GM12878 (cell line): Measurements from ENCODE around the gene EYS. TPM values are rescaled to one million over a fixed set of nuclear protein-coding genes. Genes with fewer than 3 reads are reported as not detected.

Source experiments
- ATAC-seq: fragments of 200-7000 bp; cut with Tn5 transposase; 3 replicates; pipeline ENCODE4 v1.9.1; 2020; ENCODE audit warnings: mild to moderate bottlenecking, moderate library complexity
- BruUV-seq: library from RNA; stranded (reverse); fragments of 400-500 nt; replicated peaks from 2 replicates; lab custom pipeline; 2021; lab: Mats Ljungman, UMichigan
- CTCF ChIA-PET: fragments of 300-600 bp; sonication (Branson Sonifier 250); formaldehyde crosslinking; extraction: SDS; loops from one replicate; lab custom pipeline; 2021; ENCODE audit warnings: inconsistent platforms; lab: Yijun Ruan, JAX
- POLR2A ChIA-PET: fragments of 350-600 bp; formaldehyde crosslinking; extraction: SDS; loops from one replicate; lab custom pipeline; 2021; ENCODE audit warnings: inconsistent platforms; lab: Charles Lee
- RAD21 ChIA-PET: fragments of 300-600 bp; sonication (Branson Sonifier 250); formaldehyde crosslinking; loops from one replicate; lab custom pipeline; 2023; ENCODE audit warnings: antibody characterized with exemption; ENCODE audit not compliant: unreplicated experiment; lab: Charles Lee
- SMC1A ChIA-PET: fragments of 300-600 bp; sonication (Branson Sonifier 250); formaldehyde crosslinking; loops from one replicate; lab custom pipeline; 2023; ENCODE audit not compliant: unreplicated experiment, uncharacterized antibody; lab: Charles Lee
- DNase-seq: peaks from one replicate; pipeline ENCODE4 v3.0.0-alpha.2; 2011; ENCODE audit warnings: low read depth, low spot score
- FAIRE-seq: peaks from 3 replicates; lab custom pipeline; 2011; peaks lifted over from hg19 to GRCh38; lab: Jason Lieb, UNC
- H2AFZ ChIP-seq: 2 replicates; pipeline ENCODE4 v1.6.0; 2011; ENCODE audit warnings: low read depth, low read length, control low read depth; ENCODE audit not compliant: control insufficient read depth
- H3K27ac ChIP-seq: 2 replicates; pipeline ENCODE4 v1.5.1; 2011; ENCODE audit warnings: control low read depth; ENCODE audit not compliant: control insufficient read depth, insufficient read depth
- H3K27me3 ChIP-seq, 2 experiments: replicated peaks in 1 of 2; 2 replicates each; pipeline versions ENCODE4 v1.6.0 to v1.6.1; 2011; ENCODE audit warnings: low read length in 1 of 2; ENCODE audit not compliant: control insufficient read depth in 2 of 2, insufficient read depth in 2 of 2
- H3K36me3 ChIP-seq, 2 experiments: 2 replicates each; pipeline ENCODE4 v1.5.1; 2011; ENCODE audit warnings: low read length in 1 of 2; ENCODE audit not compliant: control insufficient read depth in 2 of 2, insufficient read depth in 2 of 2
- H3K4me1 ChIP-seq: 2 replicates; pipeline ENCODE4 v1.6.1; 2011; ENCODE audit warnings: mild to moderate bottlenecking, low read length, moderate library complexity, mixed read lengths; ENCODE audit not compliant: control insufficient read depth, insufficient read depth
- H3K4me2 ChIP-seq: 2 replicates; pipeline ENCODE4 v1.6.0; 2011; ENCODE audit warnings: control low read depth; ENCODE audit not compliant: control insufficient read depth, insufficient read depth
- H3K4me3 ChIP-seq: fragments of 200-600 bp; sonication (generic); 2 replicates; pipeline ENCODE4 v1.5.1; 2016
- H3K79me2 ChIP-seq: 2 replicates; pipeline ENCODE4 v1.6.0; 2011; ENCODE audit warnings: low read length; ENCODE audit not compliant: control insufficient read depth, insufficient read depth
- H3K9ac ChIP-seq: 2 replicates; pipeline ENCODE4 v1.8.0; 2011; ENCODE audit warnings: low read length, control low read depth, mixed read lengths; ENCODE audit not compliant: control insufficient read depth, insufficient read depth
- H3K9me3 ChIP-seq: replicated peaks from 3 replicates; pipeline ENCODE4 v1.5.1; 2011; ENCODE audit warnings: mild to moderate bottlenecking, low read length; ENCODE audit not compliant: control insufficient read depth, insufficient read depth
- H4K20me1 ChIP-seq: 2 replicates; pipeline ENCODE4 v1.6.0; 2011; ENCODE audit not compliant: control insufficient read depth, insufficient read depth
- ATF3 ChIP-seq: IDR thresholded peaks from 2 replicates; pipeline ENCODE4 v1.6.1; 2011; ENCODE audit warnings: low read depth, mild to moderate bottlenecking, low read length, moderate library complexity, borderline replicate concordance; ENCODE audit errors: extremely low read depth
- BCL3 ChIP-seq: IDR thresholded peaks from 2 replicates; pipeline ENCODE4 v1.6.1; 2011; ENCODE audit warnings: borderline replicate concordance, low read depth, mild to moderate bottlenecking, moderate library complexity, low read length; ENCODE audit not compliant: insufficient read depth, poor library complexity, severe bottlenecking
- EED ChIP-seq: sonication (generic); IDR thresholded peaks from 2 replicates; pipeline ENCODE4 v1.6.1; 2016; ENCODE audit warnings: antibody characterized with exemption, low read depth
- GABPA ChIP-seq: IDR thresholded peaks from 2 replicates; pipeline ENCODE4 v1.6.1; 2014; ENCODE audit warnings: antibody characterized with exemption, low read depth, mild to moderate bottlenecking, inconsistent platforms
- HSF1 ChIP-seq: fragments of 150-350 bp; IDR thresholded peaks from 2 replicates; pipeline ENCODE4 v1.6.1; 2014; ENCODE audit warnings: mild to moderate bottlenecking, low read depth, low read length
- KDM1A ChIP-seq: fragments of 200-600 bp; sonication (generic); IDR thresholded peaks from 2 replicates; pipeline ENCODE4 v1.6.1; 2016; ENCODE audit warnings: borderline replicate concordance
- PBX3 ChIP-seq: IDR thresholded peaks from 2 replicates; pipeline ENCODE4 v1.6.1; 2011; ENCODE audit warnings: mild to moderate bottlenecking, low read depth, low read length, moderate library complexity; ENCODE audit not compliant: insufficient replicate concordance
- ZBTB33 ChIP-seq: fragments of 450-650 bp; IDR thresholded peaks from 2 replicates; pipeline ENCODE4 v1.6.1; 2017; ENCODE audit warnings: mild to moderate bottlenecking
- ZSCAN29 ChIP-seq: fragments of 450-650 bp; IDR thresholded peaks from 2 replicates; pipeline ENCODE4 v1.6.1; 2017; ENCODE audit warnings: mild to moderate bottlenecking, moderate library complexity
- WGBS: methylation state at CpG from one replicate; pipeline ENCODE4 v1.1.6; 2016; ENCODE audit warnings: low lambda C conversion rate; ENCODE audit not compliant: insufficient replicate concordance, insufficient coverage; ENCODE audit errors: missing lambda C conversion rate; 5-methylcytosine and 5-hydroxymethylcytosine counted together
- in situ Hi-C: fragments of 300-500 bp; cut with MboI; formaldehyde crosslinking; loops from 9 replicates; pipeline ENCODE4 v1.14.3; 2018; ENCODE audit warnings: mixed read lengths
- intact Hi-C: fragments of 100-400 bp; cut with micrococcal nuclease; formaldehyde crosslinking; loops from one replicate; pipeline ENCODE4 v1.14.2; 2022; ENCODE audit not compliant: unreplicated experiment
- polyA plus RNA-seq, 11 experiments: library from polyadenylated mRNA; depleted of rRNA in 4 of 11; unstranded in 6 of 11; stranded (reverse) in 5 of 11; fragments of >200 nt; fragmentation: Nextera tagmentation in 4 of 11; fragmentation: Illumina TruSeq in 1 of 11; extraction: Ambion mirVana in 4 of 11; extraction: Trizol in 1 of 11; gene quantifications; 1 replicate in 1 of 11; 2 replicates in 10 of 11; pipeline versions ENCODE4 v1.2.1 to v1.2.3, GENCODE V29; 2011 to 2016; ENCODE audit warnings: inconsistent platforms in 2 of 11, missing spikeins in 2 of 11, low read depth in 1 of 11
- total RNA-seq, 4 experiments: library from RNA; depleted of rRNA in 3 of 4; stranded (reverse); fragments of >200 nt in 3 of 4; fragmentation: Illumina TruSeq in 1 of 4; extraction: Trizol in 1 of 4; gene quantifications; 2 replicates each; pipeline versions ENCODE4 v1.2.1 to v1.2.3, GENCODE V29; 2013 to 2021

Gene EYS
- total and polyA plus RNA-seq, 10 of the 15 experiments (the other 5 are each of a cell fraction or from before 2014, with no cell fraction given) = under 0.01 to 0.14 (median 0.02) TPM; not detected in 1

- Histone ChIP-seq H3K27ac (no peak overlapping the region), H2AFZ (no peak overlapping the region), H3K79me2 (no peaks in the 10 kb centered on the region), H3K36me3 (no peaks in the 10 kb centered on the region), H3K27me3 (no peaks in the 10 kb centered on the region), H3K4me2 (no peak overlapping the region), H3K4me1 (no peaks in the 10 kb centered on the region), H4K20me1 (no peaks in the 10 kb centered on the region), H3K9me3 (no peaks in the 10 kb centered on the region), H3K4me3 (no peak overlapping the region), H3K9ac (no peak overlapping the region)
- ChIA-PET CTCF (interaction anchor here (1.1 kb wide), 1 partner anchor 17 kb away, joined by 3 read pairs; no protein-coding TSS in a partner anchor), RAD21 (no interaction called here), POLR2A (no interaction called here), SMC1A (no interaction called here)
- no TSS peak for BruUV-seq
- 0% methylated on average over 1 of the region's 1 CpG for WGBS
- no peak for ATAC-seq
- intact Hi-C loops (no loop called here), in situ Hi-C loops (no loop called here)
- no peak for FAIRE-seq
- TF ChIP-seq EED (no peak), GABPA (no peak), KDM1A (no peak), ZBTB33 (no peak), BCL3 (no peak), HSF1 (no peak), ATF3 (no peak), PBX3 (no peak), ZSCAN29 (no peak)
- no peak for DNase-seq
These were observed 1887.2 kb downstream of the EYS start for GRCh38 chr6:63819831-63820230.
